ENCODE results near the gene MAN2B1. TPM values are rescaled to one million over a fixed set of nuclear protein-coding genes. Genes with fewer than 3 reads are reported as not detected.

Gene MAN2B1
- total and polyA plus RNA-seq, 2 of the 13 experiments (the other 11 are each of a cell fraction or from before 2014, with no cell fraction given) = 23.6 to 23.8 TPM

DNA sequence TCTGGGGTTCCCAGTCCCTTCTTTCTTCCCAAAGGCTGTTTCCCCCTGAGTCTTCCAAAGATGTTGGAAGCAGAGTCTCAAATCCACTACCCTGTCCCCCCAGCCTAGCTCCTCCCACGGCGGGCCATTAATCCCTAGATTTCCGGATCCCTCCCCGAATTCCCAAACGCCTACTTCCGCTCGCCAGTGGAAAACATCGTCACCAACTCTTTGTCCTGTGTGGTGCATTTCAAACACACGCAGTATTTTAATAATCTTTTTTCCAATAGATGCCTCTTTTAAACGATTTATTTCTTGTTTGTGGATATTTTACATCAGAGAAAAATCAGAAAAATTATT is 55.2 kb downstream of the MAN2B1 start (continued):
- TF ChIP-seq ZNF143 (CRISPR knock-in tag; IDR thresholded peaks at IDR 0.05) = no peak
- TF ChIP-seq ZNF10 (CRISPR knock-in tag; IDR thresholded peaks at IDR 0.05; ENCODE audit: borderline replicate concordance, low read depth) = no peak
- TF ChIP-seq, protein P1, sequence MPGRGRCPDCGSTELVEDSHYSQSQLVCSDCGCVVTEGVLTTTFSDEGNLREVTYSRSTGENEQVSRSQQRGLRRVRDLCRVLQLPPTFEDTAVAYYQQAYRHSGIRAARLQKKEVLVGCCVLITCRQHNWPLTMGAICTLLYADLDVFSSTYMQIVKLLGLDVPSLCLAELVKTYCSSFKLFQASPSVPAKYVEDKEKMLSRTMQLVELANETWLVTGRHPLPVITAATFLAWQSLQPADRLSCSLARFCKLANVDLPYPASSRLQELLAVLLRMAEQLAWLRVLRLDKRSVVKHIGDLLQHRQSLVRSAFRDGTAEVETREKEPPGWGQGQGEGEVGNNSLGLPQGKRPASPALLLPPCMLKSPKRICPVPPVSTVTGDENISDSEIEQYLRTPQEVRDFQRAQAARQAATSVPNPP (CRISPR knock-in tag; IDR thresholded peaks at IDR 0.05) = no peak
- peak; percentile 14; the same call in 1 of the 2 replicates for TF ChIP-seq NKX3-1 (CRISPR knock-in tag; IDR thresholded peaks at IDR 0.05)
- TF ChIP-seq FOXK2 (IDR thresholded peaks at IDR 0.05) = no peak
- no peak for TF ChIP-seq ZNF382 (CRISPR knock-in tag; IDR thresholded peaks at IDR 0.05; ENCODE audit: borderline replicate concordance)
- TF ChIP-seq, protein P2, sequence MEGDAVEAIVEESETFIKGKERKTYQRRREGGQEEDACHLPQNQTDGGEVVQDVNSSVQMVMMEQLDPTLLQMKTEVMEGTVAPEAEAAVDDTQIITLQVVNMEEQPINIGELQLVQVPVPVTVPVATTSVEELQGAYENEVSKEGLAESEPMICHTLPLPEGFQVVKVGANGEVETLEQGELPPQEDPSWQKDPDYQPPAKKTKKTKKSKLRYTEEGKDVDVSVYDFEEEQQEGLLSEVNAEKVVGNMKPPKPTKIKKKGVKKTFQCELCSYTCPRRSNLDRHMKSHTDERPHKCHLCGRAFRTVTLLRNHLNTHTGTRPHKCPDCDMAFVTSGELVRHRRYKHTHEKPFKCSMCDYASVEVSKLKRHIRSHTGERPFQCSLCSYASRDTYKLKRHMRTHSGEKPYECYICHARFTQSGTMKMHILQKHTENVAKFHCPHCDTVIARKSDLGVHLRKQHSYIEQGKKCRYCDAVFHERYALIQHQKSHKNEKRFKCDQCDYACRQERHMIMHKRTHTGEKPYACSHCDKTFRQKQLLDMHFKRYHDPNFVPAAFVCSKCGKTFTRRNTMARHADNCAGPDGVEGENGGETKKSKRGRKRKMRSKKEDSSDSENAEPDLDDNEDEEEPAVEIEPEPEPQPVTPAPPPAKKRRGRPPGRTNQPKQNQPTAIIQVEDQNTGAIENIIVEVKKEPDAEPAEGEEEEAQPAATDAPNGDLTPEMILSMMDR (CRISPR knock-in tag; IDR thresholded peaks at IDR 0.05) = no peak
- TF ChIP-seq NFIC (IDR thresholded peaks at IDR 0.05; ENCODE audit: low read length) = no peak
- TF ChIP-seq, protein P3, sequence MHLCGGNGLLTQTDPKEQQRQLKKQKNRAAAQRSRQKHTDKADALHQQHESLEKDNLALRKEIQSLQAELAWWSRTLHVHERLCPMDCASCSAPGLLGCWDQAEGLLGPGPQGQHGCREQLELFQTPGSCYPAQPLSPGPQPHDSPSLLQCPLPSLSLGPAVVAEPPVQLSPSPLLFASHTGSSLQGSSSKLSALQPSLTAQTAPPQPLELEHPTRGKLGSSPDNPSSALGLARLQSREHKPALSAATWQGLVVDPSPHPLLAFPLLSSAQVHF (CRISPR knock-in tag; IDR thresholded peaks at IDR 0.05) = no peak
- TF ChIP-seq ZFP41 (CRISPR knock-in tag; IDR thresholded peaks at IDR 0.05; ENCODE audit: borderline replicate concordance) = no peak
- no peak for TF ChIP-seq XBP1 (CRISPR knock-in tag; IDR thresholded peaks at IDR 0.05)
- TF ChIP-seq ARNT2 (CRISPR knock-in tag; IDR thresholded peaks at IDR 0.05; ENCODE audit: low read depth) = peak; percentile 58; the same call in 1 of the 2 replicates
- no peak for TF ChIP-seq HNF4G (IDR thresholded peaks at IDR 0.05; ENCODE audit: borderline replicate concordance, low read depth, low read length)
- no peak; the same call in 1 of the 2 replicates for TF ChIP-seq HNF4G (CRISPR knock-in tag; IDR thresholded peaks at IDR 0.05; ENCODE audit: borderline replicate concordance, low read depth)
- no peak for TF ChIP-seq PAX8 (CRISPR knock-in tag; IDR thresholded peaks at IDR 0.05; ENCODE audit: borderline replicate concordance)
- TF ChIP-seq TBX2 (CRISPR knock-in tag; IDR thresholded peaks at IDR 0.05; ENCODE audit: borderline replicate concordance) = no peak
- 0 out of 2 replicates have a peak, but pooled peaks have one; percentile 58 for TF ChIP-seq ELF4 (CRISPR knock-in tag; IDR thresholded peaks at IDR 0.05; ENCODE audit: borderline replicate concordance)
- TF ChIP-seq ZNF446 (CRISPR knock-in tag; IDR thresholded peaks at IDR 0.05) = no peak
- TF ChIP-seq, protein P4, sequence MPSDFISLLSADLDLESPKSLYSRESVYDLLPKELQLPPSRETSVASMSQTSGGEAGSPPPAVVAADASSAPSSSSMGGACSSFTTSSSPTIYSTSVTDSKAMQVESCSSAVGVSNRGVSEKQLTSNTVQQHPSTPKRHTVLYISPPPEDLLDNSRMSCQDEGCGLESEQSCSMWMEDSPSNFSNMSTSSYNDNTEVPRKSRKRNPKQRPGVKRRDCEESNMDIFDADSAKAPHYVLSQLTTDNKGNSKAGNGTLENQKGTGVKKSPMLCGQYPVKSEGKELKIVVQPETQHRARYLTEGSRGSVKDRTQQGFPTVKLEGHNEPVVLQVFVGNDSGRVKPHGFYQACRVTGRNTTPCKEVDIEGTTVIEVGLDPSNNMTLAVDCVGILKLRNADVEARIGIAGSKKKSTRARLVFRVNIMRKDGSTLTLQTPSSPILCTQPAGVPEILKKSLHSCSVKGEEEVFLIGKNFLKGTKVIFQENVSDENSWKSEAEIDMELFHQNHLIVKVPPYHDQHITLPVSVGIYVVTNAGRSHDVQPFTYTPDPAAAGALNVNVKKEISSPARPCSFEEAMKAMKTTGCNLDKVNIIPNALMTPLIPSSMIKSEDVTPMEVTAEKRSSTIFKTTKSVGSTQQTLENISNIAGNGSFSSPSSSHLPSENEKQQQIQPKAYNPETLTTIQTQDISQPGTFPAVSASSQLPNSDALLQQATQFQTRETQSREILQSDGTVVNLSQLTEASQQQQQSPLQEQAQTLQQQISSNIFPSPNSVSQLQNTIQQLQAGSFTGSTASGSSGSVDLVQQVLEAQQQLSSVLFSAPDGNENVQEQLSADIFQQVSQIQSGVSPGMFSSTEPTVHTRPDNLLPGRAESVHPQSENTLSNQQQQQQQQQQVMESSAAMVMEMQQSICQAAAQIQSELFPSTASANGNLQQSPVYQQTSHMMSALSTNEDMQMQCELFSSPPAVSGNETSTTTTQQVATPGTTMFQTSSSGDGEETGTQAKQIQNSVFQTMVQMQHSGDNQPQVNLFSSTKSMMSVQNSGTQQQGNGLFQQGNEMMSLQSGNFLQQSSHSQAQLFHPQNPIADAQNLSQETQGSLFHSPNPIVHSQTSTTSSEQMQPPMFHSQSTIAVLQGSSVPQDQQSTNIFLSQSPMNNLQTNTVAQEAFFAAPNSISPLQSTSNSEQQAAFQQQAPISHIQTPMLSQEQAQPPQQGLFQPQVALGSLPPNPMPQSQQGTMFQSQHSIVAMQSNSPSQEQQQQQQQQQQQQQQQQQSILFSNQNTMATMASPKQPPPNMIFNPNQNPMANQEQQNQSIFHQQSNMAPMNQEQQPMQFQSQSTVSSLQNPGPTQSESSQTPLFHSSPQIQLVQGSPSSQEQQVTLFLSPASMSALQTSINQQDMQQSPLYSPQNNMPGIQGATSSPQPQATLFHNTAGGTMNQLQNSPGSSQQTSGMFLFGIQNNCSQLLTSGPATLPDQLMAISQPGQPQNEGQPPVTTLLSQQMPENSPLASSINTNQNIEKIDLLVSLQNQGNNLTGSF (CRISPR knock-in tag; IDR thresholded peaks at IDR 0.05) = no peak
- TF ChIP-seq NCOA1 (CRISPR knock-in tag; IDR thresholded peaks at IDR 0.05) = no peak
- no peak for TF ChIP-seq ZNF773 (CRISPR knock-in tag; IDR thresholded peaks at IDR 0.05; ENCODE audit: borderline replicate concordance)
- TF ChIP-seq MYNN (CRISPR knock-in tag; IDR thresholded peaks at IDR 0.05; ENCODE audit: low read depth) = no peak
- TF ChIP-seq POLR2AphosphoS5 (IDR thresholded peaks at IDR 0.05; ENCODE audit: low read depth, low read length) = peak; percentile 61

Measured in HepG2 (cell line).